ENCODE data around the gene PHLDB3. TPM values are rescaled to one million over a fixed set of nuclear protein-coding genes. Genes with fewer than 3 reads are reported as not detected.
A peak's percentile ranks its signal among the peaks of the same experiment; 100 is the strongest.
"Not testable (repeated sequence)": the region's sequence is repeated elsewhere in the genome, so short reads cannot be mapped to it uniquely, and the experiment has no call there.

The PHLDB3 gene
- total RNA-seq, 1 donor from 2014 or later, result 6.0 TPM

DNA sequence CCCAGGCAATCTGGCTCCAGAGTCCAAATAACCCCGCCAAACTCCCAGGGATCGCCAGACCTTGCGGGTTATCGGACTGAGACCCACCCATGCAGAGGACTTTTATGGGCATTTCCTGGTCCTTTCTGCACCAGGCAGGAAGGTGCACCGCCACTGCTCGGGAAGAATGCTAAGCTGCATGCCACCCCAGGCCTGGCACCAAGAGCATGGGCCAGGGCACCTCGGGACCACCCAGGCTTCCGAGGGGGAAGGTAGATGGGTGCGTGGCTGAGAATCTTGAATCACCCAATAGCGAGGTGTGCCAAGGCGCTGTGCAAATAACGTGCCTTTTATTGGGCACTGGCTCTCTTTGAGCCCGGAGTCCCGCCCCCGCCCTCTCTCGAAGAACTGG lies 28.0 kb upstream of the PHLDB3 start:
- intact Hi-C loops (cut with micrococcal nuclease), result no loop called here
- ATAC-seq, result peak; percentile 5
- peak; percentile 71 for DNase-seq

DNA sequence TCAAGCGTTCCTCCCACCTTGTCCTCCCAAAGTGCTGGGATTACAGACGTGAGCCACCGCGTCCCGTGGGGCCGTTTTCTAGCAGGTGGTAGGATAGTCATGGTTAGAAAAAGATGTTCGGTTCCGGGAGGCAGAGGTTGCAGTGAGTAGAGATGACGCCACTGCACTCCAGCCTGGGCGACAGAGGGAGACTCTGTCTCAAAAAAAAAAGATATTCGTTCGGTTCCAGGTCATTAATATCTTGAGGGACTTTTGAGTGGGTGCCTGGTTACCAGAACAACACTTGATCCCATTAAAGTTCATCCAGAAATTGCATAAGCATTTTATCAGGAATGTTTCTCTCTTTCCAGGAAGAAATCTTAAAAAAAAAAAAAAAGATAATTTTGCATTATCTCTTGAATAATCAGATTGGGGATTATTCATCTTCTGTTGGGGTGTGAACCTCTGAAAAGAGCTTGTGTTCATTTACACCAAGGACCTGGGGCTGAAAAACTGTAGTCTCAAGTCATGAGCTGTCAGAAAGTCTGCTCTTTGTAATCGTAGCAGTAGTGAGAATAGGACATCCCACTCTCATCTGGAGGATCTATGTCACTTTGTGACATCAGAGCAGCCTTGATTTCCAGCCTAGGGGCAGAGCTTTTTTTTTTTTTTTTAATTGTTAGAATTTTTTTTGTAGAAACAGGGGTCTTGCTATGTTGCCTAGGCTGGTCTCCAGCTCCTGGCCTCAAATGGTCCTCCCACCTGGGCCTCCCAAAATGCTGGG lies 23.5 kb upstream of the PHLDB3 start:
- intact Hi-C loops (cut with micrococcal nuclease), result no loop called here
- ATAC-seq, result peak; percentile 5
- DNase-seq, result peak; percentile 50

DNA sequence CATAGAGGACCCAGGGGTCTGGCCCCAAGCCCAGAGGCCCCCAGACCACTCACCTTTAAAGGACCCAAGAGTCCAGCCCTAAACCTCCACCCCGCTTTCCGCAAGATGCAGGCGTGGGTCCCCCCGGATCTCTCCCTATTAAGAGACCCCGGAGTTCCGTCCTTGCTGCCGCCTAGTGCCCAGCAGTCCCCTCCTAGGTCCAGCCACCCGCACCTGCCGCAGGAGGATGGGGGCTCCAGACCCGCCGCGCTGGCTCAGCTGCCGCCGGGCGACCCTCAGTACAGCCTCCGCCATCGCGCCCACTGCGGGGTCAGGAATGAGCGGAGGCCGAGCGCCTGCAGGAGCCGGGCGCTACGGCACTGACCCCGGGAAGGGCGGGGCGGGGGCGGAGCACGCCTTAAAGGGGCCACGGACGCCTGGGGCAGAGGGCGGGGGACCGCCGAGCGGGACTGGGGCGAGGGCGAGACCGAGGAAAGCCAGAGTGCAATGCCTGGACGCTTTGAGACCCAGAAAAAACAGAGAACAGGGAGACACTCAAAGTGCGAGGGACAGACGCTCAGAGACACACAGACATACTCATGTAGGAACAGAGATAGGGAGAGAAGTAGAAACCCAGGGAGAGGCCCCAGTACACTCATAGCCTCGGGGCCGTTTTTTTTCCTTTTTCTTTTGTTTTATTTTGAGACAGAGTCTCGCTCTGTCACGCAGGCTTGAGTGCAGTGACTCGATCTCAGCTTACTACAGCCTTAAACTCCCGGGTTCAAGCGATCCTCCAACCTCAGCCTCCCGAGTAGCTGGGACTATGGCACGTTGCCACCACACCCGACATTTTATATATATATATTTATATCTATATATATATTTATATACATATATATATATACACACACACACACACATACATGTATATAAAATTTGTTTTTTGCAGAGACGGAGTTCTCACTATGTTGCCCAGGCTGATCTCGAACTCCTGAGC lies 22.6 kb upstream of the PHLDB3 start, which contains the start of gene ETHE1:
ETHE1 (minus strand) TSS at position 318 of the 976 bp plus-strand sequence; CDS start at position 294, 24 bp downstream.
- ATAC-seq, result peak; percentile 96
- intact Hi-C loops (cut with micrococcal nuclease), result no loop called here
- DNase-seq, result peak; percentile 92

DNA sequence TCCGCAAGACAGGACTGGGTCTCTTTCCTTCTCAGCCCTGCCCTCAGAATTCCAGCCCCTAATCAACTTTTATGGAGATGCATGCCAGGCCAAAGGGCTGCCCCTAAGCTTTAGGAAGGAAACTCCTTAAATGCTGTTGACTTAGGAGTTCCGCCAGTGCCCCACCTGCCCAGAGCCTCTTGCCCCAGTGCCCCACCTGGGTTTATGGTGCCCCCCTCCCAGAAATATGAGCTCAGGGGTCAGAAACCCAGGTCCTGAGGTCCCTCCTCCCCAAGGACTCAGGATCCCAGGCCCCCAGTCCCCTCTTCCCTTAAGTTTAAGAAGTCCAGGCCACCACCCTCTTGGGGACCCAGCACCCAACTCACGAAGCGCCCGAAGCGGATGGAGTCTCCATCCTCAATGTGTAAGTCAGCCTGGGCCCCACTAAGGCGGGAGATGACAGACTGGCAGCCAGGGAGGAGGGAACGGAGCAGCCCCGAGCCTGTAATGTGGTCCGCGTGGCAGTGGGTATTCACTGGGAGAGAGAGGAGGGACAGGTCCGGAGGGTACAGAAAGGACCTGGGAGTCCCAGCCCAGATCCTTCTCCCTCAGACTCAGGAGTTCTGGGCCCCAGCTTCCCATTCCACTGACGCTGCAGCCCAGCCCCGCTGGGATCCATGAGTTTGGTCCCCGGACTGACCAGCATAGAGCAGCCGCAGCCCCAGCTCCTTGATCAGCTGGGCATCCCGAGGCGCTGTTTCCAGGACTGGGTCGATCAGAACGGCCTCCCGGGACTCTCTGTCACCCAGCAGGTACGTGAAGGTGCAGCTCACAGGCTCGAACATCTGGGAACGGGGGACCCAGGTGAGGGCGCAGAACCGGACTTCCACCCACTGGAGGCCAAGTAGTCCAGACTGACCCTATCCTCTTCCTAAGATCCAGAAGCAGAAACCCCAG lies 21.6 kb upstream of the PHLDB3 start:
- intact Hi-C loops (cut with micrococcal nuclease), result no loop called here
- DNase-seq (peak; percentile 39), ATAC-seq (peak; percentile 33)

DNA sequence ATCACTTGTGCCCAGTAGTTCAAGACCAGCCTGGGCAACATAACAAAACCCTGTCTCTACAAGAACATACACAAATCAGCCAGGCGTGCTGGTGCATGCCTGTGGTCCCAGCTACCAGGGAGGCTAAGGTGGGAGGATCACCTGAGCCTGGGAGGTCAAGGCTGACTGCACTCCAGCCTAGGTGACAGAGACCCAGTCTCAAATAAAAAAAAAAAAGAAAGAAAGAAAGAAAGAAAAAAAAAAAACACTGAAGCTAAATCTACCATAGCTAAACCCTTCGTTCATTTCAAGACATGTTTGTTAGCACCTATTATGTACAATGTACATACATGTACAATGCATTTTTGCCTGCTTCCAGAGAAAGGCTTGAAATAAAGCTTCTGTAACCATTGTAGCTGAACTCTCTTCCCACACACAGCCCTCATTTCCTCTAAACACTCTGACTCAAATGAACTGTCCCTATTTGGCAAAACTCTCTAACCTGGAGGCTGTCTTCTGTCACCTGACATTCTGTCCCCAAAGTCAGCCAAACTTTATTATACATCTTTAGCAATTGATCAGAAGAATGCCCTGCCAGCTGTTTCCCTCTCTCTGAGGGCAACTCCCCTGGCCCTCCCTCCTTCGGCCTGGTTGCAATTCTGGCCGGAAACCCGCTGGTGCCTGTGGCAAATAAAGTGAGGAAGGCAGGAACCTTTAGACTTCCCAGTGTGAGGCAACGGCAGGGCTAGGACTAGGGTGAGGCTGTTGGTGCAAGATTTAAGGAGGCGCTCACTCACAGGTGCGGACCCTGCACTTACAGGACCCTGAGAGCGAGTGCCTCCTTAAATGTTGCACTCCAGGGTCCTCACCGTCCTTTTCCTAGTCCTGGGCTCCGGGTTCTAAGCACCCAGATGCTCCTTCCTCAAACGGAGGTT lies 20.6 kb upstream of the PHLDB3 start:
- ATAC-seq, result peak; percentile 54
- DNase-seq, result peak; percentile 60
- intact Hi-C loops (cut with micrococcal nuclease), result no loop called here

DNA sequence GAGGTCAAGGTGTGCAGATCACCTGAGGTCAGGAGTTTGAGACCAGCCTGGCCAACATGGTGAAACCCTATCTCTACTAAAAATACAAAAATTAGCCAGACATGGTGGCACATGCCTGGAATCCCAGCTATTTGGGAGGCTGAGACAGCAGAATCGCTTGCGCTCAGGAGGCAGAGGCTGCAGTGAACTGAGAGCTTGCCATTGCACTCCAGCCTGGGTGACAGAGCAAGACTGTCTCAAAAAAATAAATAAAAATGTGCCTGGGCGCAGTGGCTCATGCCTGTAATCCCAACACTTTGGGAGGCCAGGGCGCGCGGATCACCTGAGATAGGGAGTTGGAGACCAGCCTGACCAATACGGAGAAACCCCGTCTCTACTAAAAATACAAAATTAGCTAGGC lies 19.1 kb upstream of the PHLDB3 start:
- intact Hi-C loops (cut with micrococcal nuclease); DNase-seq; ATAC-seq: not testable (repeated sequence)

DNA sequence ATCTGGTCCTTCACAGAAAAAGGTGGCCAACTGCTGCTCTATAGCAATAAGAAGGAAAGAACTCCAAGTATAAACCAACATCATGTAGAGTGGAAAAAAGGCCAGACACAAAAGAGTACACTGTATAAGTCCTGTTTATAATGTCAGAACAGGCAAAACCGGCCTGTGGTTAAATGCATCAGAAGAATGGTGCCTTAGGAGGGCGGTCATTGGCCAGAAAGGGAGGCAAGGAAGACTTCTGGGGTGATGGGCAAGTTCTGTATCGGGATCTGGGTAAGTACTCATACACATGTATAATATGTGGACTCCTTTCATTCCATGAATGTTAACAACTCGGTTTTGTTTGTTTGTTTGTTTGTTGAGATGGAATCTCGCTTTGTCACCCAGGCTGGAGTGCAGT lies 18.4 kb upstream of the PHLDB3 start:
- ATAC-seq (no peak), DNase-seq (no peak)
- intact Hi-C loops (cut with micrococcal nuclease), result no loop called here

DNA sequence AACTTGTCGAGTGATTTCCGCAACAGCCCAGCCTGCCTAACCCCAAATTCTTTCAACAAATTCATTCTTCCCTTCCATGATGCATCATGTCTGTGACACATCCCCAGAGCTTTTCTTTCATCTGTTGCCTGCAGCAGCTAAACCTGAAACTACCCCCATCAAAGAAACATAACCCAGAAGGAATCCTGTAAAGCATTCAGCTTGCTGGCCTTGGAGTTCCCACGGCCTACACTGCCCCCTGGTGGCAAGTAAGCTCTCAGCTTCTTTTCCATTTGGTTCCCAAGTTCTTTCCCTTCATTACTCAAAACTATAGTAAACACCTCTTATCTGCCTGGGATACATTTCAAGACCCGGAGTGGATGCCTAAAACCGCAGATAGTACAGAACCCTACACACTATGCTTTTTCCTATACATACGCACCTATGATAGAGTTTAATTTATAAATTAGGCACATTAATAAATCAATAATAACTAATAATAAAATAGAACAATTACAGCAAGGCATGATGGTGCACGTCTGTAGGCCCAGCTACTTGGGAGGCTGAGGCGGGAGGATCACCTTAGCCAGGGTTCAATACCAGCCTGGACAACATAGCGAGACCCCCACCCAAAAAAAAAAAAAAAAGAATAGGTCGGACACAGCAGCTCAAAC lies 15.0 kb upstream of the PHLDB3 start:
- DNase-seq (peak; percentile 81), ATAC-seq (peak; percentile 75)
- intact Hi-C loops (cut with micrococcal nuclease), result loop anchor here (2.0 kb wide), 1 partner anchor 73 kb away; no protein-coding TSS in a partner anchor

DNA sequence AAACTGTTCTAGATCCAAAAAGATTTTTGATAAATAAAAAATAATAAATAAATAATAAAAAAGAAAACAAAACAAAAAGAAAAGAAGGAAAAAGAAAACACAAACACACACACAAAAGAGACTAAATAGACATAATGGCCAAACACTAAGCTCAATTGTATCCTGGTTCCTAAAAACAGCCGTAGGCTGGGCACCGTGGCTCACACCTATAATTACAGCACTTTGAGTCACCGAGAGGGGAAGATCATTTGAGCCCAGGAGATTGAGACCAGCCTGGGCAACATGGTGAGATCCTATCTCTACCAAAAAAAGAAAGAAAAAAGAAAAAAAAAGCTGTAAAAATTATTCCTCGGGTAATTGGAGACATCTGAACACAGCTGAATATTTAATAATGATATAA lies 13.5 kb upstream of the PHLDB3 start:
- DNase-seq (no peak), ATAC-seq (no peak)
- intact Hi-C loops (cut with micrococcal nuclease), result loop anchor here (2.0 kb wide), 1 partner anchor 71 kb away; no protein-coding TSS in a partner anchor

DNA sequence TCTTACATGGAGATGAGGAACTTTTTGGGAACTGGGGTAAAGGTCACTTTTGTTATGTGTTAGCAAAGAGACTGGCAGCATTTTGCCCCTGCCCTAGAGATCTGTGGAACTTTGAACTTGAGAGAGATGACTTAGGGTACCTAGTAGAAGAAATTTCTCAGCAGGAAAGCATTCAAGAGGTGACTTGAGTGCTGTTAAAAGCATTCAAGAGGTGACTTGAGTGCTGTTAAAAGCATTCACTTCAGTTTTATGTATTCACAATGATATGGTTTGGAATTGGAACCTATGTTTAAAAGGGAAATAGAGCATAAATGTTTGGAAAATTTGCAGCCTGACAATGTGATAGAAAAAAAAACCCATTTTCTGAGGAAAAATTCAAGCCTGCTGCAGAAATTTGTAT lies 7.9 kb upstream of the PHLDB3 start:
- DNase-seq, ATAC-seq: not testable (repeated sequence)

DNA sequence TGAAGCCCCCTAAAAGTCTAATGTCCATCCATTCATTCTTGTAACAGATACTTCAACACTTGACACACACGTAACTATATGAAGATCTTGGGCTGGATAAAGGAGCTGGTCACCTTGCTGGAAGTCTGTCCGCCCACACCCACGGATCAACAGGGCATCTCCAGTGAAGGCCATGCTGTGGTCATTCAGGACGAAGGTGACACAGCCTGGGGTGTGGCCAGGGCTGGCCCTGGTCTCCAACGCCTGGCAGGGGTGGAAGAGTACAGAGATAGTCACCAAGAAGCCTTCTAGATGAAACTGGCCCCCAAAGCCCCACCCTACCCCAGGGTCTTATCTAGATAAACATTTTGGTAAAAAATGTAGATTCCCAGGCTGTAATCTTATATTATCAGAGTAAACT lies 6.8 kb upstream of the PHLDB3 start:
- intact Hi-C loops (cut with micrococcal nuclease), result no loop called here
- ATAC-seq, result no peak
- DNase-seq, result no peak

More for the DNA sequence above, 7.9 kb upstream of the PHLDB3 start:
- intact Hi-C loops (cut with micrococcal nuclease), result not testable (repeated sequence)

DNA sequence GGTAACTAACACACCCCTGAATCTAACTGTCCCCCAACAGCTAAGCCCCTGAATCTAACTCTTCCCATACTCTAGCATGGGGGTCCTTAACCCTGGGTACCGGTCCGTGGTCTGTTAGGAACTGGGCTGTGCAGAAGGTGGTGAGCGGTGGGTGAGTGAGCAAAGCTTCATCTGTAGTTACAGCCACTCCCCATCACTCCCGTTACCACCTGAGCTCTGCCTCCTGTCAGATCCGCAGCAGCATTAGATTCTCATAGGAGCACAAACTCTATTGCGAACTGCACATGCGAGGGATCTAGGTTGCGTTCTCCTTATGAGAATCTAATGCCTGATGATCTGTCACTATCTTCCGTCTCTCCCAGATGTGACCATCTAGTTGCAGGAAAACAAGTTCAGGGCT lies 6.2 kb upstream of the PHLDB3 start:
- DNase-seq, result no peak
- intact Hi-C loops (cut with micrococcal nuclease), result no loop called here
- no peak for ATAC-seq

DNA sequence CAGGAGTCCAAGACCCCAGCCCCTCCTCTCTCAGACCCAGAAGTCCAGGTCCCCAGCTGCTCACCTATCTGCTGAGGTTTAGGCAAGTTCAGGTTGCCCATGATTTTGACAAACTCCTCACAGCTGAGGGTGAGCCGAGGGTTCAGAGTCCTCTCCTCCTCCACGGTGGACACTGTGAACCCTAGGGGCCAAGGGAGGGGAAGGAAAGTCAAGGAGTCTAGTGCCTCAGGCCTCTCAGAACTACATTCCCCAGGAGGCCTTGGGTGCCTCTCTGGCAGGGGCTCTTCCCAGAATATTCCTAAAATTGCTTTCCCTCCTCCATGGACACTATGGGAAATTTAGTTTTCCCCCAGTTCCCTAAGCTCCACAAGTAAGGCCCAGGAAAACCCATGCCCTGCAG lies 3.3 kb upstream of the PHLDB3 start:
- no peak for DNase-seq
- ATAC-seq, result no peak
- intact Hi-C loops (cut with micrococcal nuclease), result no loop called here

DNA sequence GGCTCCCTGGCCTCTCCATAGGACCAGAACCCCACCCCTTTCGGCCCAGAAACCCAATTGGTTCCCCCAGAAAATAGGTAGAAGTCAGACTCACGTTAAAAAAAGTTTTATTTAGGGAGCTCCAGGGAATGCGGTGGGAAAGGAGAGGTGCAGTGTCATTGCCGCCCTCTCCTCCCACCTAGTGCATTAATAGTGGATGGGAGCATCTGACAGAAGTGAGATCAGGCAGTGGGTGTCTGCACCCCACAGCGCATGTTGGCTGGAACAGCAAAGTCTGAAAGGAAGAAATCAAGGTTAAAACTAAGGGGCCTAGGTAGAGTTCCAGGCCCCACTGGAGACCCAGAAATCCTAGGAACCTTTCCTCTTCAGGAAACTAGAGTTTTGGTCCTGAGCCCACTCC lies 2.1 kb upstream of the PHLDB3 start:
- DNase-seq (no peak), ATAC-seq (no peak)
- intact Hi-C loops (cut with micrococcal nuclease), result no loop called here

DNA sequence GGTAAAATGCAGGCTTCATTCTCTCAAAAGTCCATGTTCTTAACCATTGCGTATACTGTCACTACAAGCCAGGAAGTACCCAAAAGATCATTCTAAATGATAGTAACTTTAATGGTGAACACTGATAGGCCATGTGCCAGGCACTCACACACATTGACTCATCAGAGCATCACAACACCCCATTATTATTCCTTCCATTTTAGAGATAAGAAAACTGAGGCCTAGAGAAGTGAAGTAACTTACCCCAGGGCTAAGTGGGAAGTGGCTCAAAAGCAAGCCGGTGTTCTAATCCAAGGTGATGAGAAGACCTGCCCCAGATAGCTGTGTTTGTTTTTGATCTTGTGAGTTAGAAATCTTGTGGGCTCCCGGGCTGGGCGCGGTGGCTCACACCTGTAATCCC lies 1.4 kb upstream of the PHLDB3 start:
- intact Hi-C loops (cut with micrococcal nuclease), result no loop called here
- DNase-seq (no peak), ATAC-seq (no peak)

DNA sequence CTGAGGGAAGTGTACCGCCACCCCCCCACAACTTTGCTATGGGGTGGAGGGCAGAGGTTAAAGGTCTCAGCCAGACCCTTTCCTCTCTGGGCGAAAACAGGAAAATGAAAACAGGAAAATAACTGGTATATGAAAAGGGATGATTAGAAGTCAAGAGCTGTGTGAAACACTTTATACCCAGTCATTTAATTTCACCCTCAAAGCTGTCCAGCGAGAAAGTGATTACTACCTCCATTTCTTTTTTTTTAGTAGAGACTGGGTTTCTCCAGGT lies 575 bp upstream of the PHLDB3 start:
- ATAC-seq (no peak), DNase-seq (no peak)
- intact Hi-C loops (cut with micrococcal nuclease), result no loop called here

DNA sequence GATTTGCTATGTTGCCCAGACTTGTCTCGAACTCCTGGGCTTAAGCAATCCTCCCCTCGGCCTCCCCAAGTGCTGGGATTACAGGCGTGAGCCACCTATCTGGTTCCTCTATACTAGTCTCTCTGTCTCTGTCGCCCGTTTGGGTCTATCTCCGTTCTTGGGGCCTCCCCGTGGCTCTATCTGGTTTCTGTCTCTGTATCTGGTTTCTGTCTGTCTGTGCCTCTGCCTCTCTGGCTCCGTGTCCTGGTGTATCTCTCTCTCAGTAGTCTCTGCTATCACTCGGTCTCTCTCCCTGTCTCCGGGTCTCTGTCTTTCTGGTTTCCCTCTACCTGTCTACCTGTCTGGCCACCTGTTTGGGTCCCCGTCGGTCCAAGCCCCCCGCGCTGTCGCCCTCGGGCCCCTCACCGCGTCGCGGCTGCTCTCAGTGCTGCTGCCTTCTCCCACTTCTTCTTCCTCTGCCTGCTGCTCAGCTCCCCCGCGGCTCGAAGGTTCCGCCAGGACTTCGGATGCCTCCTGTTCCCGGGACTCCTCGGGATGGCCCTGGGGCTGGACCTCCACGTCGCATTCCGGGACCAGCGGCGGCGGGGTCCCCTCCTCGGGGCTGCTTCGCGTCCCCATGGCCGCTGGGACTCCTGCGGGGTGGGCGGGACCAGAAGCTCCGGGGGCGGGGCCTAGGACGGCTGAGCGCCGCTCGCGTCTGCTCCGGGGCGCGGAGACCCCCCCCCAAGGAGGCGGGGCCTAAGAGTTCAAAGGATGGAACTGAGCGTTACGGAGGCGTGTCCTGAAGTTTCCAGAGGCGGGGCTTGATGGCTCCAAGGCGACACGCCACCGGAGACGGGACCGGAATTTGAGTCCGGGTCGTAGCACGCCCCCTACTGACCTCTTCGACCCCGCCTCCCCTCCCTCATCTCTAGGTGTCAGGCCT lies 783 bp downstream of the PHLDB3 start:
- intact Hi-C loops (cut with micrococcal nuclease), result no loop called here
- ATAC-seq, result peak; percentile 98
- peak; percentile 99 for DNase-seq

Measured in left ventricle myocardium superior (tissue), 1 donor.